H9 (cell line): ENCODE measurements around the gene DOCK9. TPM values are rescaled to one million over a fixed set of nuclear protein-coding genes. Genes with fewer than 3 reads are reported as not detected.

Experiments used
- DNase-seq: peaks from one replicate; pipeline ENCODE4 v3.0.0-alpha.2; 2017
- H2AFZ ChIP-seq: one replicate; pipeline ENCODE4 v1.6.1; 2013; ENCODE audit warnings: mild to moderate bottlenecking, low read length, control low read depth, moderate library complexity
- H2AK5ac ChIP-seq: 2 replicates; pipeline ENCODE4 v1.6.1; 2013; ENCODE audit warnings: low read length, control low read depth, mixed read lengths; ENCODE audit not compliant: insufficient read length
- H2BK120ac ChIP-seq: one replicate; pipeline ENCODE4 v1.6.1; 2013; ENCODE audit warnings: low read depth, mild to moderate bottlenecking, low read length, control low read depth, inconsistent platforms; ENCODE audit not compliant: poor library complexity, severe bottlenecking
- H2BK12ac ChIP-seq: 2 replicates; pipeline ENCODE4 v1.6.1; 2013; ENCODE audit warnings: low read length, control low read depth, mixed read lengths, low read depth; ENCODE audit not compliant: insufficient read length
- H2BK15ac ChIP-seq: 2 replicates; pipeline ENCODE4 v1.6.1; 2013; ENCODE audit warnings: low read depth, low read length, control low read depth
- H2BK20ac ChIP-seq: one replicate; pipeline ENCODE4 v1.6.1; 2013; ENCODE audit warnings: low read depth, mild to moderate bottlenecking, low read length, control low read depth, inconsistent platforms; ENCODE audit not compliant: poor library complexity, severe bottlenecking
- H2BK5ac ChIP-seq: 2 replicates; pipeline ENCODE4 v1.6.1; 2013; ENCODE audit warnings: low read length, control low read depth, mixed read lengths; ENCODE audit not compliant: insufficient read length
- H3K14ac ChIP-seq: 2 replicates; pipeline ENCODE4 v1.6.1; 2013; ENCODE audit warnings: low read length, control low read depth; ENCODE audit not compliant: insufficient read depth
- H3K18ac ChIP-seq: 2 replicates; pipeline ENCODE4 v1.6.1; 2013; ENCODE audit warnings: low read depth, mild to moderate bottlenecking, mixed read lengths, low read length, control low read depth; ENCODE audit not compliant: insufficient read length
- H3K23ac ChIP-seq: 2 replicates; pipeline ENCODE4 v1.6.1; 2013; ENCODE audit warnings: low read length, control low read depth, mixed read lengths, low read depth; ENCODE audit not compliant: insufficient read length
- H3K23me2 ChIP-seq: 2 replicates; pipeline ENCODE4 v1.6.1; 2013; ENCODE audit warnings: low read depth, mild to moderate bottlenecking, mixed read lengths, low read length, control low read depth; ENCODE audit not compliant: insufficient read length, poor library complexity, severe bottlenecking
- H3K27ac ChIP-seq: 2 replicates; pipeline ENCODE4 v1.5.1; 2013; ENCODE audit warnings: low read length, control low read depth, mixed read lengths, low read depth; ENCODE audit not compliant: insufficient read length
- H3K27me3 ChIP-seq: 2 replicates; pipeline ENCODE4 v1.6.1; 2013; ENCODE audit warnings: low read length, control low read depth, inconsistent platforms; ENCODE audit not compliant: insufficient read depth
- H3K4ac ChIP-seq: 2 replicates; pipeline ENCODE4 v1.6.1; 2013; ENCODE audit warnings: low read depth, mild to moderate bottlenecking, control low read depth, inconsistent platforms, low read length, moderate library complexity
- H3K4me1 ChIP-seq: 2 replicates; pipeline ENCODE4 v1.6.1; 2013; ENCODE audit warnings: low read length, control low read depth, inconsistent platforms; ENCODE audit not compliant: insufficient read depth
- H3K4me2 ChIP-seq: 2 replicates; pipeline ENCODE4 v1.6.1; 2013; ENCODE audit warnings: low read length, control low read depth, mixed read lengths; ENCODE audit not compliant: insufficient read length, insufficient read depth
- H3K56ac ChIP-seq: 2 replicates; pipeline ENCODE4 v1.6.1; 2013; ENCODE audit warnings: low read depth, mild to moderate bottlenecking, mixed read lengths, low read length, control low read depth; ENCODE audit not compliant: insufficient read length
- H3K79me1 ChIP-seq: 2 replicates; pipeline ENCODE4 v1.6.1; 2013; ENCODE audit warnings: low read depth, mild to moderate bottlenecking, moderate library complexity, low read length, control low read depth, inconsistent platforms; ENCODE audit not compliant: insufficient read depth, poor library complexity, severe bottlenecking
- H3K79me2 ChIP-seq: 2 replicates; pipeline ENCODE4 v1.6.1; 2013; ENCODE audit warnings: low read length, control low read depth, inconsistent platforms; ENCODE audit not compliant: insufficient read depth
- H3K9ac ChIP-seq: 2 replicates; pipeline ENCODE4 v1.6.1; 2013; ENCODE audit warnings: low read length, control low read depth, mixed read lengths; ENCODE audit not compliant: insufficient read length; ENCODE audit errors: extremely low read depth
- H3K9me3 ChIP-seq: one replicate; pipeline ENCODE4 v1.6.1; 2013; ENCODE audit warnings: low read depth, low read length, inconsistent platforms; ENCODE audit not compliant: control insufficient read depth
- H3T11ph ChIP-seq: one replicate; pipeline ENCODE4 v1.6.1; 2013; ENCODE audit warnings: mild to moderate bottlenecking, low read length, control low read depth, inconsistent platforms
- H4K20me1 ChIP-seq: one replicate; pipeline ENCODE4 v1.6.1; 2013; ENCODE audit not compliant: control insufficient read depth, insufficient read length, insufficient read depth
- H4K5ac ChIP-seq: 2 replicates; pipeline ENCODE4 v1.6.1; 2013; ENCODE audit warnings: low read depth, mild to moderate bottlenecking, mixed read lengths, low read length, control low read depth; ENCODE audit not compliant: insufficient read length
- H4K8ac ChIP-seq: replicated peaks from 2 replicates; pipeline ENCODE4 v1.6.1; 2013; ENCODE audit warnings: low read length, control low read depth, mixed read lengths, low read depth; ENCODE audit not compliant: insufficient read length
- H4K91ac ChIP-seq: 2 replicates; pipeline ENCODE4 v1.6.1; 2013; ENCODE audit warnings: low read depth, mild to moderate bottlenecking, moderate library complexity, mixed read lengths, low read length, control low read depth; ENCODE audit not compliant: insufficient read length
- H3K27ac Mint-ChIP-seq, 3 experiments: 2 replicates in 2 of 3; 3 replicates in 1 of 3; pipeline ENCODE4 v1.8.0; 2020 to 2021; ENCODE audit warnings: mixed read lengths in 3 of 3, mild to moderate bottlenecking in 1 of 3, moderate library complexity in 1 of 3
- H3K27me3 Mint-ChIP-seq: 2 replicates; pipeline ENCODE4 v1.8.0; 2021; ENCODE audit warnings: low read depth, mild to moderate bottlenecking, moderate library complexity, mixed read lengths
- H3K36me3 Mint-ChIP-seq, 3 experiments: 2 replicates in 2 of 3; 3 replicates in 1 of 3; pipeline ENCODE4 v1.8.0; 2020 to 2021; ENCODE audit warnings: low read depth in 3 of 3, mixed read lengths in 3 of 3; ENCODE audit not compliant: insufficient read depth in 1 of 3
- H3K4me1 Mint-ChIP-seq, 2 experiments: 2 replicates each; pipeline ENCODE4 v1.8.0; 2020; ENCODE audit warnings: mixed read lengths in 2 of 2
- H3K4me3 Mint-ChIP-seq, 2 experiments: 2 replicates in 1 of 2; 3 replicates in 1 of 2; pipeline ENCODE4 v1.8.0; 2020 to 2021; ENCODE audit warnings: mild to moderate bottlenecking in 2 of 2, mixed read lengths in 2 of 2, moderate library complexity in 1 of 2
- H3K9me3 Mint-ChIP-seq, 2 experiments: 2 replicates in 1 of 2; 3 replicates in 1 of 2; pipeline ENCODE4 v1.8.0; 2020; ENCODE audit warnings: mild to moderate bottlenecking in 2 of 2, mixed read lengths in 2 of 2, moderate library complexity in 1 of 2
- WGBS: extraction: QIAGEN DNeasy Blood & Tissue Kit; methylation state at CpG from one replicate; pipeline ENCODE4 v1.1.7; 2013; ENCODE audit warnings: missing lambda C conversion rate, low lambda C conversion rate, mixed read lengths; ENCODE audit not compliant: insufficient read length; ENCODE audit errors: extremely low coverage; 5-methylcytosine and 5-hydroxymethylcytosine counted together
- total RNA-seq: library from RNA; stranded (reverse); gene quantifications from 2 replicates; pipeline ENCODE4 v1.2.1, GENCODE V29; 2021
- TF ChIP-seq, protein P1 (sequence below): fragments of 200-600 bp; sonication (generic); conservative IDR thresholded peaks from 3 replicates; pipeline ENCODE4 v1.8.0; 2021; ENCODE audit warnings: antibody characterized with exemption, mild to moderate bottlenecking

DOCK9 gene
- total RNA-seq, 1 experiment from 2014 or later = 23.0 TPM

- Histone ChIP-seq H3K18ac (no peak overlapping the region), H3K23me2 (no peaks in the 10 kb centered on the region), H3K4me2 (no peak overlapping the region), H3T11ph (no peak overlapping the region), H3K9me3 (no peaks in the 10 kb centered on the region), H2BK12ac (no peak overlapping the region), H4K91ac (no peak overlapping the region), H2BK15ac (no peak overlapping the region), H4K20me1 (no peaks in the 10 kb centered on the region), H3K9ac (no peak overlapping the region), H3K56ac (no peak overlapping the region), H2AK5ac (no peak overlapping the region), H3K14ac (no peak overlapping the region), H3K27me3 (no peaks in the 10 kb centered on the region), H3K79me2 (no peaks in the 10 kb centered on the region), H4K8ac (no peak overlapping the region), H2BK5ac (no peak overlapping the region), H2BK120ac (no peak overlapping the region), H3K23ac (no peak overlapping the region), H3K27ac (no peak overlapping the region), H4K5ac (no peak overlapping the region), H2BK20ac (no peak overlapping the region), H3K4ac (no peak overlapping the region), H3K4me1 (peaks cover 6% of the 10 kb centered on the region; the same call in 1 of the 2 replicates), H3K79me1 (no peaks in the 10 kb centered on the region), H2AFZ (no peak overlapping the region)
- H3K36me3 Mint-ChIP-seq = no peaks in the 10 kb centered on the region
- TF ChIP-seq, protein P1, sequence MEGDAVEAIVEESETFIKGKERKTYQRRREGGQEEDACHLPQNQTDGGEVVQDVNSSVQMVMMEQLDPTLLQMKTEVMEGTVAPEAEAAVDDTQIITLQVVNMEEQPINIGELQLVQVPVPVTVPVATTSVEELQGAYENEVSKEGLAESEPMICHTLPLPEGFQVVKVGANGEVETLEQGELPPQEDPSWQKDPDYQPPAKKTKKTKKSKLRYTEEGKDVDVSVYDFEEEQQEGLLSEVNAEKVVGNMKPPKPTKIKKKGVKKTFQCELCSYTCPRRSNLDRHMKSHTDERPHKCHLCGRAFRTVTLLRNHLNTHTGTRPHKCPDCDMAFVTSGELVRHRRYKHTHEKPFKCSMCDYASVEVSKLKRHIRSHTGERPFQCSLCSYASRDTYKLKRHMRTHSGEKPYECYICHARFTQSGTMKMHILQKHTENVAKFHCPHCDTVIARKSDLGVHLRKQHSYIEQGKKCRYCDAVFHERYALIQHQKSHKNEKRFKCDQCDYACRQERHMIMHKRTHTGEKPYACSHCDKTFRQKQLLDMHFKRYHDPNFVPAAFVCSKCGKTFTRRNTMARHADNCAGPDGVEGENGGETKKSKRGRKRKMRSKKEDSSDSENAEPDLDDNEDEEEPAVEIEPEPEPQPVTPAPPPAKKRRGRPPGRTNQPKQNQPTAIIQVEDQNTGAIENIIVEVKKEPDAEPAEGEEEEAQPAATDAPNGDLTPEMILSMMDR = no peak
- DNase-seq = no peak
- H3K27me3 Mint-ChIP-seq = no peaks in the 10 kb centered on the region
- H3K4me1 Mint-ChIP-seq = peaks cover 22 to 26% of the 10 kb centered on the region in 2 experiments
- no peak overlapping the region for H3K27ac Mint-ChIP-seq
- no peak overlapping the region for H3K4me3 Mint-ChIP-seq
- no CpG with 5 or more reads among the region's 3 CpGs for WGBS
- no peaks in the 10 kb centered on the region for H3K9me3 Mint-ChIP-seq
Measured at GRCh38 chr13:98990701-98991100, 12.8 kb upstream of the DOCK9 start.
